Erythroblast (primary cell): Measurements from ENCODE around the gene RCAN2.

Source experiments
- GATA1 ChIP-seq: IDR thresholded peaks from 2 replicates; pipeline ENCODE4 v1.6.1; 2011; ENCODE audit warnings: low read depth, mild to moderate bottlenecking, control low read depth, low read length, moderate library complexity
- POLR2A ChIP-seq: IDR thresholded peaks from 2 replicates; pipeline ENCODE4 v1.6.1; 2011; ENCODE audit warnings: mild to moderate bottlenecking, low read length

GRCh38 chr6:46251583-46252339, 239.5 kb downstream of the RCAN2 start:
- no peak for TF ChIP-seq POLR2A
- TF ChIP-seq GATA1: no peak
